Hepatocyte (in vitro differentiated cells): ENCODE measurements around the gene STARD10. TPM values are rescaled to one million over a fixed set of nuclear protein-coding genes. Genes with fewer than 3 reads are reported as not detected.
"Not testable (repeated sequence)": the region's sequence is repeated elsewhere in the genome, so short reads cannot be mapped to it uniquely, and the experiment has no call there.

Experiments used
- DNase-seq: peaks from one replicate; pipeline ENCODE4 v3.0.0-alpha.2; 2016; ENCODE audit warnings: low spot score
- H2AFZ ChIP-seq: fragments of 200-600 bp; sonication (generic); 2 replicates; pipeline ENCODE4 v1.6.0; 2016; ENCODE audit warnings: antibody characterized with exemption, mild to moderate bottlenecking
- H3K27ac ChIP-seq: fragments of 200-600 bp; sonication (generic); 2 replicates; pipeline ENCODE4 v1.5.1; 2016; ENCODE audit warnings: mild to moderate bottlenecking
- H3K27me3 ChIP-seq: fragments of 200-600 bp; sonication (generic); 2 replicates; pipeline ENCODE4 v1.6.1; 2016
- H3K36me3 ChIP-seq: fragments of 200-600 bp; sonication (generic); replicated peaks from 2 replicates; pipeline ENCODE4 v1.5.1; 2016; ENCODE audit warnings: low read depth; ENCODE audit not compliant: insufficient read depth
- H3K4me1 ChIP-seq: fragments of 200-600 bp; sonication (generic); 2 replicates; pipeline ENCODE4 v1.5.1; 2016; ENCODE audit warnings: mild to moderate bottlenecking, moderate library complexity; ENCODE audit not compliant: insufficient read depth
- H3K4me2 ChIP-seq: fragments of 200-600 bp; sonication (generic); 2 replicates; pipeline ENCODE4 v1.6.0; 2016
- H3K4me3 ChIP-seq: fragments of 200-600 bp; sonication (generic); 2 replicates; pipeline ENCODE4 v1.5.1; 2016; ENCODE audit warnings: mild to moderate bottlenecking
- H3K79me2 ChIP-seq: fragments of 200-600 bp; sonication (generic); 2 replicates; pipeline ENCODE4 v1.6.0; 2017; ENCODE audit warnings: mild to moderate bottlenecking
- H3K9me2 ChIP-seq: fragments of 200-600 bp; sonication (generic); replicated peaks from 2 replicates; pipeline ENCODE4 v1.6.0; 2017; ENCODE audit warnings: mild to moderate bottlenecking; ENCODE audit not compliant: insufficient read depth
- H3K9me3 ChIP-seq: fragments of 200-600 bp; sonication (generic); 2 replicates; pipeline ENCODE4 v1.5.1; 2016; ENCODE audit warnings: low read depth, mild to moderate bottlenecking
- H4K20me1 ChIP-seq: fragments of 200-600 bp; sonication (generic); 2 replicates; pipeline ENCODE4 v1.6.0; 2016; ENCODE audit warnings: mild to moderate bottlenecking; ENCODE audit not compliant: insufficient read depth, poor library complexity, severe bottlenecking
- EZH2 ChIP-seq: fragments of 200-600 bp; sonication (generic); IDR thresholded peaks from 2 replicates; pipeline ENCODE4 v1.6.1; 2016; ENCODE audit warnings: antibody characterized with exemption, mild to moderate bottlenecking, borderline replicate concordance
- EZH2phosphoT487 ChIP-seq: fragments of 200-600 bp; sonication (generic); IDR thresholded peaks from one replicate; pipeline ENCODE4 v1.6.1; 2018; ENCODE audit warnings: antibody characterized with exemption, mild to moderate bottlenecking, low read depth, moderate library complexity; ENCODE audit not compliant: unreplicated experiment, severe bottlenecking
- WGBS: methylation state at CpG from one replicate; pipeline ENCODE4 v1.1.6; 2016; ENCODE audit warnings: low lambda C conversion rate; ENCODE audit errors: missing lambda C conversion rate; 5-methylcytosine and 5-hydroxymethylcytosine counted together
- polyA plus RNA-seq: library from polyadenylated mRNA; unstranded; fragments of >200 nt; fragmentation: Nextera tagmentation; extraction: Ambion mirVana; gene quantifications from 2 replicates; pipeline ENCODE4 v1.2.1, GENCODE V29; 2016
- total RNA-seq: library from RNA; depleted of rRNA; stranded (reverse); fragments of >200 nt; gene quantifications from 2 replicates; pipeline ENCODE4 v1.2.3, GENCODE V29; 2014
- TF ChIP-seq, protein P1 (sequence below): fragments of 200-600 bp; sonication (generic); IDR thresholded peaks from 2 replicates; pipeline ENCODE4 v1.5.1; 2016; ENCODE audit warnings: antibody characterized with exemption, mild to moderate bottlenecking; ENCODE audit not compliant: poor library complexity

STARD10 gene
- total and polyA plus RNA-seq, 2 experiments from 2014 or later = 290 to 686 TPM

DNA sequence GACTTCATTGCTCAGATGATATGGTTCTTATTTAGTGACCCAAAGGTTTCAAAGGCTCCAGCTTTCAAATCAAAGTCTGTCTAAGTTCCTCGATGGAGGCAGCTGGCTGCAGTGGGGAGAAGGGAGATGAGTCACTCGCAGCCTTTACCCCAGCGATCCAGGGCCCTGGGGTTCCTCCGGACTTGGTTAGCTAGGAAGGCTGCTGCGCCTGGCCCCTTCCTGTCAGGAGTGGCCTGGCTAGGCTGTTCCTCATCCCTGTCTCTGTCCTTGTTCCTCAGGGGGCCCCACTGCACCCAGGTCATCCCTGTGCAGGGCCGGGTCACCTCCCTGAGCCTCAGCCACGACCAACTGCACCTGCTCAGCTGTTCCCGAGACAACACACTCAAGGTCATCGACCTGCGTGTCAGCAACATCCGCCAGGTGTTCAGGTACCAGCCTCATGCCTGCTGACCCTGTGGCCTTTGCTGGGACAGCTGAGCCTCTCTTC lies 34.3 kb upstream of the STARD10 start:
- Histone ChIP-seq H3K9me2 (no peaks in the 10 kb centered on the region), H3K36me3 (no peaks in the 10 kb centered on the region), H3K4me1 (peaks cover 4% of the 10 kb centered on the region), H3K4me2 (no peak overlapping the region), H3K79me2 (no peaks in the 10 kb centered on the region), H4K20me1 (no peaks in the 10 kb centered on the region), H3K27me3 (no peaks in the 10 kb centered on the region), H3K27ac (no peak overlapping the region), H2AFZ (no peak overlapping the region), H3K4me3 (no peak overlapping the region), H3K9me3 (no peaks in the 10 kb centered on the region)
- no peak for DNase-seq
- 84% methylated on average over 11 of the region's 11 CpGs for WGBS
- TF ChIP-seq, protein P1, sequence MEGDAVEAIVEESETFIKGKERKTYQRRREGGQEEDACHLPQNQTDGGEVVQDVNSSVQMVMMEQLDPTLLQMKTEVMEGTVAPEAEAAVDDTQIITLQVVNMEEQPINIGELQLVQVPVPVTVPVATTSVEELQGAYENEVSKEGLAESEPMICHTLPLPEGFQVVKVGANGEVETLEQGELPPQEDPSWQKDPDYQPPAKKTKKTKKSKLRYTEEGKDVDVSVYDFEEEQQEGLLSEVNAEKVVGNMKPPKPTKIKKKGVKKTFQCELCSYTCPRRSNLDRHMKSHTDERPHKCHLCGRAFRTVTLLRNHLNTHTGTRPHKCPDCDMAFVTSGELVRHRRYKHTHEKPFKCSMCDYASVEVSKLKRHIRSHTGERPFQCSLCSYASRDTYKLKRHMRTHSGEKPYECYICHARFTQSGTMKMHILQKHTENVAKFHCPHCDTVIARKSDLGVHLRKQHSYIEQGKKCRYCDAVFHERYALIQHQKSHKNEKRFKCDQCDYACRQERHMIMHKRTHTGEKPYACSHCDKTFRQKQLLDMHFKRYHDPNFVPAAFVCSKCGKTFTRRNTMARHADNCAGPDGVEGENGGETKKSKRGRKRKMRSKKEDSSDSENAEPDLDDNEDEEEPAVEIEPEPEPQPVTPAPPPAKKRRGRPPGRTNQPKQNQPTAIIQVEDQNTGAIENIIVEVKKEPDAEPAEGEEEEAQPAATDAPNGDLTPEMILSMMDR = no peak
- TF ChIP-seq EZH2 (no peak), EZH2phosphoT487 (no peak)

DNA sequence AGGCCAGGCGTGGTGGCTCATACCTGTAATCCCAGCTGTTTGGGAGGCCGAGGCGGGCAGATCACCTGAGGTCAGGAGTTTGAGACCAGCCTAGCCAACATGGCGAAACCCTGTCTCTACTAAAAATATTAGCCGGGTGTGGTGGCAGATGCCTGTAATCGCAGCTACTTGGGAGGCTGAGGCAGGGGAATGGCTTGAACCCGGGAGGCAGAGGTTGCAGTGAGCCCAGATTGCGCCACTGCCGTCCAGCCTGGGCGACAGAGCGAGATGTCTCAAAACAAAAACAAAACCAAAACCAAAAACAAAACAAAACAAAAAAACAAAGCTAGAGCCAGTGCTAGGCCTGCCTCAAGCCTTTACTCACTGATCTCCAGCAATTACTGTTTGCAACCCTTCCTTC lies 33.8 kb upstream of the STARD10 start:
- not testable (repeated sequence) for H4K20me1 ChIP-seq

DNA sequence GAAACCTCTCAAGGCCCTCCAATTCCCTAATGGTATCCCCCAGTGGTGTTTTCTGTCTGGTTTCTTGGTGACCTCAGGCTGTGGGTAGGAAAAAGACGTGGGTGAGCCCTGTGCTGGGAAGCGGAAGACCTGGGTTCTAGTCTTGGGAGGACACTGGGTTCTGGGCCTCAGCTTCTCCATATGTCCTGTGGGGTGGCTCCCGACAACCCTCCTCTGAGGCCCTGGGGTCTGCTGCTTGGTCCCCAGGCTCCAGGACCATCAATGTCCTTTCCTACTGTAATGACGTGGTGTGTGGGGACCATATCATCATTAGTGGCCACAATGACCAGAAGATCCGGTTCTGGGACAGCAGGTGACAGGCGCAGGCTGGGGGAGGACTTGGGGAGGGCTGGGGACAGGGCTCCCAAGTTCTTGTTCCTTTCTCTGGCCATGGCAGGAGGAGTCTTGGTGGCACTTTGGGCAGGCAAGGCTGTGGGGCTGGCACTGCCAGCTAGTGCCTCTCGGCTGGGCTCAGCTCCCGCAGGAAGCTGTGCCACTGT lies 33.2 kb upstream of the STARD10 start:
- no peak overlapping the region for H3K4me2 ChIP-seq
- no peaks in the 10 kb centered on the region for H3K9me2 ChIP-seq
- TF ChIP-seq, protein P1 = no peak
- TF ChIP-seq EZH2 = no peak
- no peak for TF ChIP-seq EZH2phosphoT487
- H3K4me3 ChIP-seq = no peak overlapping the region
- H3K36me3 ChIP-seq = no peaks in the 10 kb centered on the region
- no peaks in the 10 kb centered on the region for H3K27me3 ChIP-seq
- H3K79me2 ChIP-seq = no peaks in the 10 kb centered on the region
- WGBS = 91% methylated on average over 8 of the region's 8 CpGs
- no peaks in the 10 kb centered on the region for H3K9me3 ChIP-seq
- H2AFZ ChIP-seq = no peak overlapping the region
- H4K20me1 ChIP-seq = no peaks in the 10 kb centered on the region
- H3K4me1 ChIP-seq = peaks cover 4% of the 10 kb centered on the region
- DNase-seq = no peak
- no peak overlapping the region for H3K27ac ChIP-seq

More for the DNA sequence above, 33.8 kb upstream of the STARD10 start:
- H3K79me2 ChIP-seq, H3K4me1 ChIP-seq, H2AFZ ChIP-seq, H3K27ac ChIP-seq, H3K4me2 ChIP-seq, H3K27me3 ChIP-seq, H3K9me3 ChIP-seq, H3K4me3 ChIP-seq, H3K36me3 ChIP-seq, H3K9me2 ChIP-seq, DNase-seq: not testable (repeated sequence)
- WGBS = 89% methylated on average over 11 of the region's 11 CpGs

DNA sequence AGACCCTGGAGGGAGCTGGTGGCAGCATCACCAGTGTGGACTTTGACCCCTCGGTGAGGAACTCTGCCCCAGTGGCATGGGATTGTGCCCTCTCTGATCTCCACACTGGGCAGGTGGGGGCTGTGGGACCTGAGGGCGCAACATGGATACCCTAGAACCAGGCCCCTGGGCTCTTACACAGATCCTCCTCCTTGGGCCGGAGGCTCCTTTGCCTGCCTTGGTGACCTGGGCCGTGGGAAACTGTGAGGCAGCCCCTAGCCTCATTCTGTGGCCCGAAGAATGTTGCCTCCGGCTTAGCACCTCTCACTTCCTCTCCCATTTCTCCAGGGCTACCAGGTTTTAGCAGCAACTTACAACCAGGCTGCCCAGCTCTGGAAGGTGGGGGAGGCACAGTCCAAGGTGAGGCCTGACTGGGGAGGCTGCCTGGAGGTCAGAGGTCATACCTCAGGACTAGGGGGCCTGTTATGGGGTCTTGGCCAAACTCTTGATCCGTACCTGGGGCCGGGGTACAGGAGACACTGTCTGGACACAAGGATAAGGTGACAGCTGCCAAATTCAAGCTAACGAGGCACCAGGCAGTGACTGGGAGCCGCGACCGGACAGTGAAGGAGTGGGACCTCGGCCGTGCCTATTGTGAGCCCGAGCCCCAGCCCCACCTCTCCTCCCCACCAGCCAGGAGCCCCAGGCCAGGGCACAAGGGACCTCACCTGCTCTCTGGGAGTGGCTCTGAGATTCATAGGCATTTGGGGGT lies 32.5 kb upstream of the STARD10 start:
- Histone ChIP-seq H3K27me3 (no peaks in the 10 kb centered on the region), H3K4me2 (no peak overlapping the region), H3K36me3 (no peaks in the 10 kb centered on the region), H4K20me1 (no peaks in the 10 kb centered on the region), H3K4me3 (no peak overlapping the region), H3K79me2 (no peaks in the 10 kb centered on the region), H3K4me1 (peaks cover 5% of the 10 kb centered on the region), H3K9me2 (no peaks in the 10 kb centered on the region), H3K9me3 (no peaks in the 10 kb centered on the region), H3K27ac (no peak overlapping the region), H2AFZ (no peak overlapping the region)
- no peak for DNase-seq
- TF ChIP-seq EZH2 (no peak), EZH2phosphoT487 (no peak)
- TF ChIP-seq, protein P1 = no peak
- 92% methylated on average over 14 of the region's 15 CpGs for WGBS
